Endothelial cell of umbilical vein (primary cell): ENCODE results near the gene RANBP17. TPM values are rescaled to one million over a fixed set of nuclear protein-coding genes. Genes with fewer than 3 reads are reported as not detected.

ENCODE experiments used
- BruUV-seq: library from RNA; stranded (reverse); fragments of 400-500 nt; replicated peaks from 2 replicates; lab custom pipeline; 2021; lab: Mats Ljungman, UMichigan
- CTCF ChIA-PET: fragments of 300-600, 350-600 bp; sonication (Branson Sonifier 250); formaldehyde crosslinking; loops from one replicate; lab custom pipeline; 2021; ENCODE audit warnings: antibody characterized with exemption, inconsistent platforms; lab: Charles Lee
- POLR2A ChIA-PET: fragments of 300-600, 350-600 bp; sonication (Branson Sonifier 250); formaldehyde crosslinking; loops from one replicate; lab custom pipeline; 2021; ENCODE audit warnings: antibody characterized with exemption, inconsistent platforms; lab: Charles Lee
- DNase-seq: peaks from one replicate; pipeline ENCODE4 v3.0.0-alpha.2; 2011; ENCODE audit warnings: low read depth, low spot score
- FAIRE-seq: peaks from 2 replicates; lab custom pipeline; 2011; peaks lifted over from hg19 to GRCh38; lab: Jason Lieb, UNC
- H2AFZ ChIP-seq: 2 replicates; pipeline ENCODE4 v1.6.0; 2012; ENCODE audit warnings: low read depth, low read length, control low read depth, inconsistent platforms
- H3K27ac ChIP-seq: 2 replicates; pipeline ENCODE4 v1.5.1; 2011; ENCODE audit warnings: low read depth, mild to moderate bottlenecking, control low read depth, low read length, moderate library complexity; ENCODE audit not compliant: insufficient read depth
- H3K27me3 ChIP-seq, 2 experiments: 2 replicates each; pipeline versions ENCODE4 v1.6.0 to v1.6.1; 2011; ENCODE audit warnings: low read length in 2 of 2, mixed read lengths in 1 of 2; ENCODE audit not compliant: control insufficient read depth in 2 of 2, insufficient read depth in 2 of 2
- H3K36me3 ChIP-seq, 2 experiments: 2 replicates in 1 of 2; 3 replicates in 1 of 2; pipeline ENCODE4 v1.5.1; 2011; ENCODE audit warnings: low read length in 2 of 2, mild to moderate bottlenecking in 1 of 2, moderate library complexity in 1 of 2; ENCODE audit not compliant: control insufficient read depth in 2 of 2, insufficient read depth in 2 of 2; ENCODE audit errors: extremely low read depth in 1 of 2
- H3K4me1 ChIP-seq: 3 replicates; pipeline ENCODE4 v1.5.1; 2011; ENCODE audit warnings: mild to moderate bottlenecking, low read length; ENCODE audit not compliant: control insufficient read depth, insufficient read depth; ENCODE audit errors: extremely low read depth
- H3K4me2 ChIP-seq: 2 replicates; pipeline ENCODE4 v1.6.1; 2011; ENCODE audit warnings: low read length, control low read depth, mixed read lengths; ENCODE audit not compliant: insufficient read depth
- H3K4me3 ChIP-seq, 3 experiments: fragments of 200-600 bp in 1 of 3; sonication (generic), shearing (Covaris generic) in 1 of 3; replicated peaks in 1 of 3; 2 replicates each; pipeline ENCODE4 v1.5.1; 2011 to 2016; ENCODE audit warnings: control low read depth in 3 of 3, low read length in 3 of 3, mild to moderate bottlenecking in 2 of 3, inconsistent platforms in 1 of 3, low read depth in 1 of 3, moderate library complexity in 1 of 3; ENCODE audit not compliant: insufficient read depth in 1 of 3
- H3K79me2 ChIP-seq: 2 replicates; pipeline ENCODE4 v1.6.0; 2012; ENCODE audit warnings: low read length, inconsistent platforms; ENCODE audit not compliant: control insufficient read depth, insufficient read depth
- H3K9ac ChIP-seq: replicated peaks from 2 replicates; pipeline ENCODE3; 2011; ENCODE audit warnings: low read length, control low read depth; ENCODE audit not compliant: insufficient read depth; ENCODE audit errors: extremely low read depth
- H3K9me1 ChIP-seq: replicated peaks from 3 replicates; pipeline ENCODE4 v1.6.0; 2011; ENCODE audit warnings: mild to moderate bottlenecking, low read length; ENCODE audit not compliant: control insufficient read depth, insufficient read depth; ENCODE audit errors: extremely low read depth
- H3K9me3 ChIP-seq: replicated peaks from 2 replicates; pipeline ENCODE4 v1.5.1; 2012; ENCODE audit warnings: low read length, inconsistent platforms; ENCODE audit not compliant: control insufficient read depth, insufficient read depth
- H4K20me1 ChIP-seq: replicated peaks from 2 replicates; pipeline ENCODE3; 2011; ENCODE audit warnings: mild to moderate bottlenecking, low read length; ENCODE audit not compliant: control insufficient read depth, insufficient read depth; ENCODE audit errors: extremely low read depth
- EZH2 ChIP-seq: IDR thresholded peaks from 2 replicates; pipeline ENCODE4 v1.6.1; 2012; ENCODE audit warnings: borderline replicate concordance, low read depth, mild to moderate bottlenecking, moderate library complexity, low read length, inconsistent platforms; ENCODE audit not compliant: severe bottlenecking
- FOS ChIP-seq: IDR thresholded peaks from 2 replicates; pipeline ENCODE4 v1.6.1; 2011; ENCODE audit warnings: mild to moderate bottlenecking, low read length, moderate library complexity, borderline replicate concordance; ENCODE audit not compliant: insufficient read depth
- JUN ChIP-seq: IDR thresholded peaks from 2 replicates; pipeline ENCODE4 v1.6.1; 2011; ENCODE audit warnings: borderline replicate concordance, low read depth; ENCODE audit not compliant: insufficient read length, insufficient read depth
- MYC ChIP-seq: IDR thresholded peaks from one replicate; pipeline ENCODE4 v1.6.1; 2011; ENCODE audit warnings: mild to moderate bottlenecking, low read depth, low read length
- POLR2A ChIP-seq: IDR thresholded peaks from 2 replicates; pipeline ENCODE4 v1.6.1; 2012; ENCODE audit warnings: low read depth, mild to moderate bottlenecking, control low read depth, low read length
- POLR2AphosphoS5 ChIP-seq: IDR thresholded peaks from 2 replicates; pipeline ENCODE4 v1.6.1; 2012; ENCODE audit warnings: low read depth, mild to moderate bottlenecking, control low read depth, low read length, moderate library complexity; ENCODE audit not compliant: insufficient read depth
- dilution Hi-C: fragments of 300-500 bp; cut with MboI; formaldehyde crosslinking; loops from one replicate; pipeline ENCODE4 v1.15.0; 2019; ENCODE audit warnings: low sequenced_read_pairs; ENCODE audit not compliant: extremely low pct_ligation_motif_present
- intact Hi-C: fragments of 100-400 bp; cut with micrococcal nuclease; formaldehyde crosslinking; loops from one replicate; pipeline ENCODE4 v1.10.0; 2022
- polyA plus RNA-seq, 4 experiments: library from polyadenylated mRNA; depleted of rRNA in 3 of 4; stranded (reverse) in 3 of 4; unstranded in 1 of 4; fragments of >200 nt; gene quantifications; 2 replicates each; pipeline versions ENCODE4 v1.2.1 to v1.2.3, GENCODE V29; 2011 to 2012; ENCODE audit warnings: missing spikeins in 1 of 4
- total RNA-seq: library from RNA; stranded (reverse); gene quantifications from 2 replicates; pipeline ENCODE4 v1.2.3, GENCODE V29; 2021
- TF ChIP-seq, protein P1 (sequence below): IDR thresholded peaks from 2 replicates; pipeline ENCODE4 v1.6.1; 2011; ENCODE audit not compliant: insufficient read depth, insufficient read length
- TF ChIP-seq, protein P2 (sequence below), 2 donors: IDR thresholded peaks; 1 replicate in 1 of 2; 2 replicates in 1 of 2; pipeline ENCODE4 v1.5.1; 2011; ENCODE audit warnings: low read length in 2 of 2, mild to moderate bottlenecking in 2 of 2, moderate library complexity in 2 of 2, control low read depth in 1 of 2, inconsistent platforms in 1 of 2, low read depth in 1 of 2; ENCODE audit not compliant: insufficient read depth in 1 of 2; ENCODE audit errors: extremely low read depth in 1 of 2

Gene RANBP17
- total and polyA plus RNA-seq, 2 donors (not counting 3 experiments of a cell fraction or from before 2014, with no cell fraction given) = 5.6 to 13.6 TPM

DNA sequence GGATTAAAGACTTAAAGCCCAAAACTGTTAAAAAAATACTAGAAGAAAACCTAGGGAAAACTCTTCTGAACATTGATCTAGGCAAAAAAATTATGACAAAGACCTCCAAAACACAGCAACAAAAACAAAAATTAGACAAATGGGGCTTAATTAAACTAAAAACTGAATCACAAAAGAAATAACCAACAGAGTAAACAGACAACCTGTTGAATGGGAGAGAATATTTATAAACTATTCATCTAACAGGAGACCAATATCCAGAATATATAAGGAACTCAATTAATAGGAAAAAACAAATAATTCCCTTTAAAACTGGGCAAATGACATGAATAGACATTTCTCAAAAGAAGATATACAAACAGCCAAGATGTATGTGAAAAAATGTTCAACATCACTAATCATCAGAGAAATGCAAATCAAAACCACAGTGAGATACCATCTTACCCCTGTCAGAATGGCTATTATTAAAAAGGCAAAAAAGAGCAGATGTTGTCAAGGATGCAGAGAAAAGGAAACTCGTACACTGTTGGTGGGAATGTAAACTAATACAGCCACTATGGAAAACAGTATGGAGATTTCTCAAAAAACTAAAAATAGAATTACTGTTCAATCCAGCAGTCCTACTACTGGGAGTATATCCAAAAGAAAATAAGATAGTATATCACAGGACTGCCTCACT is 397.1 kb downstream of the RANBP17 start:
- no peaks in the 10 kb centered on the region for H3K79me2 ChIP-seq
- intact Hi-C loops (no loop called here), dilution Hi-C loops (no loop called here)
- no peak for FAIRE-seq
- DNase-seq = no peak
- no peak overlapping the region for H3K4me2 ChIP-seq
- H3K36me3 ChIP-seq = no peaks in the 10 kb centered on the region
- H3K9me1 ChIP-seq = no peaks in the 10 kb centered on the region
- H2AFZ ChIP-seq = no peak overlapping the region
- POLR2A ChIA-PET = no interaction called here
- no peaks in the 10 kb centered on the region for H3K27me3 ChIP-seq
- H3K4me3 ChIP-seq = no peak overlapping the region
- TF ChIP-seq POLR2AphosphoS5 (no peak), MYC (no peak), JUN (no peak), POLR2A (no peak), FOS (no peak), EZH2 (no peak)
- TF ChIP-seq, protein P1, sequence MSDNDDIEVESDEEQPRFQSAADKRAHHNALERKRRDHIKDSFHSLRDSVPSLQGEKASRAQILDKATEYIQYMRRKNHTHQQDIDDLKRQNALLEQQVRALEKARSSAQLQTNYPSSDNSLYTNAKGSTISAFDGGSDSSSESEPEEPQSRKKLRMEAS = no peak
- H3K9me3 ChIP-seq = no peaks in the 10 kb centered on the region
- no peaks in the 10 kb centered on the region for H4K20me1 ChIP-seq
- no peak overlapping the region for H3K9ac ChIP-seq
- no TSS peak for BruUV-seq
- no peaks in the 10 kb centered on the region for H3K4me1 ChIP-seq
- no peak overlapping the region for H3K27ac ChIP-seq
- CTCF ChIA-PET = no interaction called here

DNA sequence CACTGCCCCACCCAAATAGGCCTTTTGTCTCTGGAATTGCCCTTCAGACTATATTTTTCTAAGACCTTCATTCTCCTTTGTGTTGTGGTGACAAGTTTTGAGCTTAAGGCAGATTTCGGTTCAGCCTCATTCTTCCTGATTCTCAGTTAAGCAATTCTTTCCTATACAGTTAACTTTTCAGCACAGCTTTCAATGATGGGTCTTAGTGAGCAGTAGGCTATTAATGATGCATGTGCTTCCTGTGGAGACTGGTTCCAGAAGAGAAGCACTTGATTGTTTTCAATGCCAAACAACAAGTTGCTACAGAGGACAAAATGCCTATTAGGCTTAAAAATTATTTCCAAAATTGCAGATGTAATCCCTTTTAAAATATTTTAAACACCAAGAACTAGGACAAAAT is 399.5 kb downstream of the RANBP17 start:
- FAIRE-seq = no peak
- Histone ChIP-seq H3K4me1 (no peaks in the 10 kb centered on the region), H2AFZ (no peak overlapping the region), H3K9me1 (no peaks in the 10 kb centered on the region), H4K20me1 (no peaks in the 10 kb centered on the region), H3K27me3 (no peaks in the 10 kb centered on the region), H3K9me3 (no peaks in the 10 kb centered on the region), H3K79me2 (no peaks in the 10 kb centered on the region), H3K27ac (no peak overlapping the region), H3K9ac (no peak overlapping the region), H3K36me3 (no peaks in the 10 kb centered on the region), H3K4me3 (no peak overlapping the region), H3K4me2 (no peak overlapping the region)
- intact Hi-C loops (no loop called here), dilution Hi-C loops (no loop called here)
- no TSS peak for BruUV-seq
- no peak for TF ChIP-seq MYC
- TF ChIP-seq, protein P1 = no peak
- TF ChIP-seq, protein P2, sequence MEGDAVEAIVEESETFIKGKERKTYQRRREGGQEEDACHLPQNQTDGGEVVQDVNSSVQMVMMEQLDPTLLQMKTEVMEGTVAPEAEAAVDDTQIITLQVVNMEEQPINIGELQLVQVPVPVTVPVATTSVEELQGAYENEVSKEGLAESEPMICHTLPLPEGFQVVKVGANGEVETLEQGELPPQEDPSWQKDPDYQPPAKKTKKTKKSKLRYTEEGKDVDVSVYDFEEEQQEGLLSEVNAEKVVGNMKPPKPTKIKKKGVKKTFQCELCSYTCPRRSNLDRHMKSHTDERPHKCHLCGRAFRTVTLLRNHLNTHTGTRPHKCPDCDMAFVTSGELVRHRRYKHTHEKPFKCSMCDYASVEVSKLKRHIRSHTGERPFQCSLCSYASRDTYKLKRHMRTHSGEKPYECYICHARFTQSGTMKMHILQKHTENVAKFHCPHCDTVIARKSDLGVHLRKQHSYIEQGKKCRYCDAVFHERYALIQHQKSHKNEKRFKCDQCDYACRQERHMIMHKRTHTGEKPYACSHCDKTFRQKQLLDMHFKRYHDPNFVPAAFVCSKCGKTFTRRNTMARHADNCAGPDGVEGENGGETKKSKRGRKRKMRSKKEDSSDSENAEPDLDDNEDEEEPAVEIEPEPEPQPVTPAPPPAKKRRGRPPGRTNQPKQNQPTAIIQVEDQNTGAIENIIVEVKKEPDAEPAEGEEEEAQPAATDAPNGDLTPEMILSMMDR (IDR thresholded peaks at IDR 0.05; ENCODE audit: extremely low read depth in 1 of 2, insufficient read depth in 1 of 2, low read depth in 1 of 2, low read length in 2 of 2) = no peak
- no peak for TF ChIP-seq EZH2
- TF ChIP-seq POLR2AphosphoS5 = no peak
- DNase-seq = no peak
- ChIA-PET CTCF (interaction anchor here (1.5 to 2.3 kb wide), 2 partner anchors 54 to 85 kb away, joined by 3 to 8 read pairs; no protein-coding TSS in a partner anchor), POLR2A (no interaction called here)
